ENCODE measurements around the gene CNTF. TPM values are rescaled to one million over a fixed set of nuclear protein-coding genes. Genes with fewer than 3 reads are reported as not detected.

Gene CNTF
- total RNA-seq, 1 experiment from 2014 or later, result 1.6 TPM

DNA sequence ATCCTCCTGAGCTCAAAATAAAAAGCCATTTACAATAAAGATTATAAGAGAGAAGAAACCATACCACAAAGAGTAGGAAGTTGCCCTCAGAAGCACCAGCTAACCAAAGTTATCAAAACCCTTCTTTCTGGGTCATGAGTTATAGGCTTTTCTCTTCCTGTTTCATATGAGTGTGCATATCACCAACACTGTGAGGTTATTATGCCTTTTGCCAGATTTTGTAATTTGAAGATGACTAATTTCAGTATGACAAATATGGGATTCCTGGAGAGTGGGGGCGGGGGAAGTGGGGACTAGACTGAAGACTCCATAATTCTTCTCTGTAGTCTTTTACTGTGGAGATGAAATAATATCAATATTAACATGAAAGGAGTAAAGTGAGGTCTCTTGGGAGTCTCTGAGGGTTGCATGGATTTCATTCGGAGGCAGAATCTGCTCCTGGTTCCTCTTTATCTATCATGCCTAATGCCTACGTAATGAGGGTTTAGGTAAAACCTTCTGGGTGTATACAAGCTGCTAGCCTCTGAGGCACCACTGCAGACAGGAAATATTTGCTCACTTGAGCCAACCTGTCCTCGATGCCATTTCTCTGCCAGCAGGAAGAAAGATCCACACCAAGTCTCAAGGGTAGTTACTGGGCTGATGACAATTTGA, 48.9 kb upstream of the CNTF start:
- Mint-ChIP-seq H3K4me1 (peaks cover 10% of the 10 kb centered on the region), H3K27ac (no peak overlapping the region), H3K27me3 (ENCODE audit: low read depth) (no peaks in the 10 kb centered on the region), H3K36me3 (no peaks in the 10 kb centered on the region), H3K9me3 (no peaks in the 10 kb centered on the region), H3K4me3 (no peak overlapping the region)
- CTCF ChIA-PET, result no interaction called here
- TF ChIP-seq, protein P1, sequence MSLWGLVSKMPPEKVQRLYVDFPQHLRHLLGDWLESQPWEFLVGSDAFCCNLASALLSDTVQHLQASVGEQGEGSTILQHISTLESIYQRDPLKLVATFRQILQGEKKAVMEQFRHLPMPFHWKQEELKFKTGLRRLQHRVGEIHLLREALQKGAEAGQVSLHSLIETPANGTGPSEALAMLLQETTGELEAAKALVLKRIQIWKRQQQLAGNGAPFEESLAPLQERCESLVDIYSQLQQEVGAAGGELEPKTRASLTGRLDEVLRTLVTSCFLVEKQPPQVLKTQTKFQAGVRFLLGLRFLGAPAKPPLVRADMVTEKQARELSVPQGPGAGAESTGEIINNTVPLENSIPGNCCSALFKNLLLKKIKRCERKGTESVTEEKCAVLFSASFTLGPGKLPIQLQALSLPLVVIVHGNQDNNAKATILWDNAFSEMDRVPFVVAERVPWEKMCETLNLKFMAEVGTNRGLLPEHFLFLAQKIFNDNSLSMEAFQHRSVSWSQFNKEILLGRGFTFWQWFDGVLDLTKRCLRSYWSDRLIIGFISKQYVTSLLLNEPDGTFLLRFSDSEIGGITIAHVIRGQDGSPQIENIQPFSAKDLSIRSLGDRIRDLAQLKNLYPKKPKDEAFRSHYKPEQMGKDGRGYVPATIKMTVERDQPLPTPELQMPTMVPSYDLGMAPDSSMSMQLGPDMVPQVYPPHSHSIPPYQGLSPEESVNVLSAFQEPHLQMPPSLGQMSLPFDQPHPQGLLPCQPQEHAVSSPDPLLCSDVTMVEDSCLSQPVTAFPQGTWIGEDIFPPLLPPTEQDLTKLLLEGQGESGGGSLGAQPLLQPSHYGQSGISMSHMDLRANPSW (CRISPR knock-in tag; conservative IDR thresholded peaks at IDR 0.05; ENCODE audit: low read depth), result no peak
- TF ChIP-seq ELF4 (CRISPR knock-in tag; IDR thresholded peaks at IDR 0.05; ENCODE audit: low read depth) (no peak), NFE2L1 (CRISPR knock-in tag; IDR thresholded peaks at IDR 0.05) (no peak), ZNF671 (CRISPR knock-in tag; IDR thresholded peaks at IDR 0.05) (no peak), SOX15 (CRISPR knock-in tag; IDR thresholded peaks at IDR 0.05) (no peak), GTF2I (CRISPR knock-in tag; conservative IDR thresholded peaks at IDR 0.05) (no peak), ZNF121 (CRISPR knock-in tag; IDR thresholded peaks at IDR 0.05) (no peak), CREB1 (CRISPR knock-in tag; IDR thresholded peaks at IDR 0.05) (no peak), FOXK1 (CRISPR knock-in tag; IDR thresholded peaks at IDR 0.05) (no peak)
- TF ChIP-seq, protein P2, sequence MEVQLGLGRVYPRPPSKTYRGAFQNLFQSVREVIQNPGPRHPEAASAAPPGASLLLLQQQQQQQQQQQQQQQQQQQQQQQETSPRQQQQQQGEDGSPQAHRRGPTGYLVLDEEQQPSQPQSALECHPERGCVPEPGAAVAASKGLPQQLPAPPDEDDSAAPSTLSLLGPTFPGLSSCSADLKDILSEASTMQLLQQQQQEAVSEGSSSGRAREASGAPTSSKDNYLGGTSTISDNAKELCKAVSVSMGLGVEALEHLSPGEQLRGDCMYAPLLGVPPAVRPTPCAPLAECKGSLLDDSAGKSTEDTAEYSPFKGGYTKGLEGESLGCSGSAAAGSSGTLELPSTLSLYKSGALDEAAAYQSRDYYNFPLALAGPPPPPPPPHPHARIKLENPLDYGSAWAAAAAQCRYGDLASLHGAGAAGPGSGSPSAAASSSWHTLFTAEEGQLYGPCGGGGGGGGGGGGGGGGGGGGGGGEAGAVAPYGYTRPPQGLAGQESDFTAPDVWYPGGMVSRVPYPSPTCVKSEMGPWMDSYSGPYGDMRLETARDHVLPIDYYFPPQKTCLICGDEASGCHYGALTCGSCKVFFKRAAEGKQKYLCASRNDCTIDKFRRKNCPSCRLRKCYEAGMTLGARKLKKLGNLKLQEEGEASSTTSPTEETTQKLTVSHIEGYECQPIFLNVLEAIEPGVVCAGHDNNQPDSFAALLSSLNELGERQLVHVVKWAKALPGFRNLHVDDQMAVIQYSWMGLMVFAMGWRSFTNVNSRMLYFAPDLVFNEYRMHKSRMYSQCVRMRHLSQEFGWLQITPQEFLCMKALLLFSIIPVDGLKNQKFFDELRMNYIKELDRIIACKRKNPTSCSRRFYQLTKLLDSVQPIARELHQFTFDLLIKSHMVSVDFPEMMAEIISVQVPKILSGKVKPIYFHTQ (CRISPR knock-in tag; IDR thresholded peaks at IDR 0.05), result no peak
- TF ChIP-seq, protein P3, sequence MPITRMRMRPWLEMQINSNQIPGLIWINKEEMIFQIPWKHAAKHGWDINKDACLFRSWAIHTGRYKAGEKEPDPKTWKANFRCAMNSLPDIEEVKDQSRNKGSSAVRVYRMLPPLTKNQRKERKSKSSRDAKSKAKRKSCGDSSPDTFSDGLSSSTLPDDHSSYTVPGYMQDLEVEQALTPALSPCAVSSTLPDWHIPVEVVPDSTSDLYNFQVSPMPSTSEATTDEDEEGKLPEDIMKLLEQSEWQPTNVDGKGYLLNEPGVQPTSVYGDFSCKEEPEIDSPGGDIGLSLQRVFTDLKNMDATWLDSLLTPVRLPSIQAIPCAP (CRISPR knock-in tag; IDR thresholded peaks at IDR 0.05), result no peak
- TF ChIP-seq, protein P4, sequence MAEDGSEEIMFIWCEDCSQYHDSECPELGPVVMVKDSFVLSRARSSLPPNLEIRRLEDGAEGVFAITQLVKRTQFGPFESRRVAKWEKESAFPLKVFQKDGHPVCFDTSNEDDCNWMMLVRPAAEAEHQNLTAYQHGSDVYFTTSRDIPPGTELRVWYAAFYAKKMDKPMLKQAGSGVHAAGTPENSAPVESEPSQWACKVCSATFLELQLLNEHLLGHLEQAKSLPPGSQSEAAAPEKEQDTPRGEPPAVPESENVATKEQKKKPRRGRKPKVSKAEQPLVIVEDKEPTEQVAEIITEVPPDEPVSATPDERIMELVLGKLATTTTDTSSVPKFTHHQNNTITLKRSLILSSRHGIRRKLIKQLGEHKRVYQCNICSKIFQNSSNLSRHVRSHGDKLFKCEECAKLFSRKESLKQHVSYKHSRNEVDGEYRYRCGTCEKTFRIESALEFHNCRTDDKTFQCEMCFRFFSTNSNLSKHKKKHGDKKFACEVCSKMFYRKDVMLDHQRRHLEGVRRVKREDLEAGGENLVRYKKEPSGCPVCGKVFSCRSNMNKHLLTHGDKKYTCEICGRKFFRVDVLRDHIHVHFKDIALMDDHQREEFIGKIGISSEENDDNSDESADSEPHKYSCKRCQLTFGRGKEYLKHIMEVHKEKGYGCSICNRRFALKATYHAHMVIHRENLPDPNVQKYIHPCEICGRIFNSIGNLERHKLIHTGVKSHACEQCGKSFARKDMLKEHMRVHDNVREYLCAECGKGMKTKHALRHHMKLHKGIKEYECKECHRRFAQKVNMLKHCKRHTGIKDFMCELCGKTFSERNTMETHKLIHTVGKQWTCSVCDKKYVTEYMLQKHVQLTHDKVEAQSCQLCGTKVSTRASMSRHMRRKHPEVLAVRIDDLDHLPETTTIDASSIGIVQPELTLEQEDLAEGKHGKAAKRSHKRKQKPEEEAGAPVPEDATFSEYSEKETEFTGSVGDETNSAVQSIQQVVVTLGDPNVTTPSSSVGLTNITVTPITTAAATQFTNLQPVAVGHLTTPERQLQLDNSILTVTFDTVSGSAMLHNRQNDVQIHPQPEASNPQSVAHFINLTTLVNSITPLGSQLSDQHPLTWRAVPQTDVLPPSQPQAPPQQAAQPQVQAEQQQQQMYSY (CRISPR knock-in tag; IDR thresholded peaks at IDR 0.05), result no peak
- TF ChIP-seq, protein P5, sequence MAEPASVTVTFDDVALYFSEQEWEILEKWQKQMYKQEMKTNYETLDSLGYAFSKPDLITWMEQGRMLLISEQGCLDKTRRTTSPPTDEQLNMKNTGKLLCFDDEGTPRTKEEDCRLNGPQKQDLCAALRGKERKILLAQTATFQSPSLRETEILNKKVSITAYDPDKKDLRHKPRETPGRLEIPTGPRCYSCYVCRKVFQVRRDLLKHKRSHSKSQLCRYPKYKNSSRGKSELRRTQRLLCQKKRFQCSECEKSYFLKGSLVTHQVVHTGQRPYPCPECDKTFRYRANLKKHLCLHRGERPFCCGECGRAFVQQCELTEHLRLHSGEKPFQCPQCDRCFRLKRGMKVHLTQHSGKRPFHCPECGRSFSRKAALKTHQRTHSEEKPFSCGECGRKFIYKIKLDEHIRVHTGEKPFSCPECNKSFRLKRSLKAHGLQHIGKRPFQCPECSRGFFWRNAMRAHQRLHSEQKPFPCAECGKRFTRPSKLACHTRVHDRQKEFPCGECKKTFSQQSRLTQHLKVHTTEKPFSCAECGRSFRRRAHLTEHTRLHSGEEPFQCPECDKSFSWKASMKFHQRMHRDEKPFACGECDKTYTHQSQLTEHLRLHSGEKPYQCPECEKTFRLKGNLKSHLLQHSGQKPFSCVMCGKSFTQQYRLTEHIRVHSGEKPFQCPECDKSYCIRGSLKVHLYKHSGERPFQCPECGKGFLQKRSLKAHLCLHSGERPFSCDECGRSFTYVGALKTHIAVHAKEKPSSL (CRISPR knock-in tag; conservative IDR thresholded peaks at IDR 0.05), result no peak
- TF ChIP-seq, protein P6, sequence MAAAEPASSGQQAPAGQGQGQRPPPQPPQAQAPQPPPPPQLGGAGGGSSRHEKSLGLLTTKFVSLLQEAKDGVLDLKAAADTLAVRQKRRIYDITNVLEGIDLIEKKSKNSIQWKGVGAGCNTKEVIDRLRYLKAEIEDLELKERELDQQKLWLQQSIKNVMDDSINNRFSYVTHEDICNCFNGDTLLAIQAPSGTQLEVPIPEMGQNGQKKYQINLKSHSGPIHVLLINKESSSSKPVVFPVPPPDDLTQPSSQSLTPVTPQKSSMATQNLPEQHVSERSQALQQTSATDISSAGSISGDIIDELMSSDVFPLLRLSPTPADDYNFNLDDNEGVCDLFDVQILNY (CRISPR knock-in tag; IDR thresholded peaks at IDR 0.05), result no peak
- DNase-seq (ENCODE audit: low spot score) (no peak), ATAC-seq (no peak)
- POLR2A ChIA-PET, result no interaction called here
